HG03558 (cell line): ENCODE measurements around the gene TMPRSS4.

Source experiments
- ATAC-seq: cut with Tn5 transposase; IDR thresholded peaks from one replicate; pipeline ENCODE4 v1.9.1; 2021; ENCODE audit warnings: moderate number of reproducible peaks; ENCODE audit not compliant: unreplicated experiment; ENCODE audit errors: extremely low read depth

TMPRSS4 gene, protein sequence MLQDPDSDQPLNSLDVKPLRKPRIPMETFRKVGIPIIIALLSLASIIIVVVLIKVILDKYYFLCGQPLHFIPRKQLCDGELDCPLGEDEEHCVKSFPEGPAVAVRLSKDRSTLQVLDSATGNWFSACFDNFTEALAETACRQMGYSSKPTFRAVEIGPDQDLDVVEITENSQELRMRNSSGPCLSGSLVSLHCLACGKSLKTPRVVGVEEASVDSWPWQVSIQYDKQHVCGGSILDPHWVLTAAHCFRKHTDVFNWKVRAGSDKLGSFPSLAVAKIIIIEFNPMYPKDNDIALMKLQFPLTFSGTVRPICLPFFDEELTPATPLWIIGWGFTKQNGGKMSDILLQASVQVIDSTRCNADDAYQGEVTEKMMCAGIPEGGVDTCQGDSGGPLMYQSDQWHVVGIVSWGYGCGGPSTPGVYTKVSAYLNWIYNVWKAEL

DNA sequence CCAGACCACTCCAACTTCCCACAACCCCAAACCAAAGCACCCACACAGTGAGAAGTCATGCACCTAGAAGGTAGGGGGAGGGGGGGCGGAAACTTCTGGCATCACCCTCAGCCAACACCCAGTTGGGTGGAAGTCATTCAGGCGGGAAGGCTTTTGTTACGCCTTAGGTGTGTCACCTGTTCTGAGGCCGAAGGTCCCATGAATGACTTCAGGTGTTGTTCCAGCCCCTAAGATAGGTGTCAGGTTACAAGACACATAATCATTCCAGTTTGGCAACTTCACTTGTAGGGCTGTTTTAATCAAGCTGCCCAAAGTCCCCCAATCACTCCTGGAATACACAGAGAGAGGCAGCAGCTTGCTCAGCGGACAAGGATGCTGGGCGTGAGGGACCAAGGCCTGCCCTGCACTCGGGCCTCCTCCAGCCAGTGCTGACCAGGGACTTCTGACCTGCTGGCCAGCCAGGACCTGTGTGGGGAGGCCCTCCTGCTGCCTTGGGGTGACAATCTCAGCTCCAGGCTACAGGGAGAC, at the start of gene TMPRSS4:
Gene TMPRSS4, plus strand, starts transcription at position 325 of the 528 bp plus-strand sequence. CDS start 225 bp downstream, outside the sequence.
- no peak for ATAC-seq

DNA sequence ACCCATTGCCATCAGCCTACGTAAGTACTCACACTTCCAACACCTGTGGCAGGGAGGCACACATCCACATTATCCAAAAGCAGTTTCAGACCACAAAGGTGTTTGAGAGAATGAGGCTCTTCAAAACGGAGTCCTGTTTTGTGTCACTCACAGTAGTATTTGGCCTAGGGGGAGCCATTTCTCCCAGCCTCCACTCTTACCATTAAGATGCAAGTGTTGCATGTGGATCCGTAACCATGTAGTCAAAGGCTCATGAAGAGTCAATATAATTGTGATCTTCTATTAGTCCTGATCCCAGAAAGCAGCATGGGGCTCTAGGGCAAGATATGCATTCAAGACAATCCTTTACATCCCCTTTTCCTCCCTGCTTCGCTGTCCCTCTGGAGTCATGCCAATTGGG, 49.2 kb upstream of the TMPRSS4 start:
- ATAC-seq, result no peak

DNA sequence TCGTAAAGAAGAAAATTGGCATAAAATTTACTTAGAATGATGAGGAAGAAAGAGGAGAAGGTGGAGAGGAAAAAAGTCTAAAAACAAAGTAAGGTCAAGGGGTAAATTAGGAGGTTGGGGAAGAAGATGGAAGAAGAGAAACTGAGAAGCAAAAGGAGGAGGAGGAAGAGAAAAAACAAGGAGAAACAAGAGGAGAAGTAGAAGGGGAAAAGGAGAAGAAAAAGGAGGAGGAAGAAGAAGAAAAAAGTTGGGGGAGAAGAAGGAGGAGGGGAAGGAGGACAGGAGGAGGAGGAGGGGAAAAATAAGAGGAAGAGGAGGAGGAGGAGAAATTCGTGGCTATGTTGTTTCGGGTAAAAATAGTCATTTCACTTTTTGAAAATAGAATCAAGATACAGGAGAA, 48.3 kb upstream of the TMPRSS4 start:
- no peak for ATAC-seq

DNA sequence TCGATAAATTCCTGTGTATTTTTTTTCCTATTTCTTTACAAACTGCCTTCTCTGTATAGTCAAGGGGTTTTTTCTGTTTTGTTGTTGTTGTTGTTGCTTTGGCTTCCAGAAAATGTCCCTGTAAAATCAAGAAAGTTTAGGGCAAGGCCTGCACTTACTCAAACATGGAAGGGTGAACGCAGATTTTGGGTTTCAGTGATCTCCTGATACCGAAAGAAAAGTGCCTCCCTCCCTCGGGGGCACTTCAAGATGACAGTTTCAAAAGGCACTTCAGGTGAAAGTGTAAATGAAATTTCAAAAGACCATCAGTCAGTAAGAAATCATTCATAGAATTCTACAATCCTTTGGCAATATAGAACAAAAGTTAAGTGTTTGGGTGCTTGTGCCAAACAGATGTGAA, 43.4 kb upstream of the TMPRSS4 start:
- ATAC-seq, result no peak

DNA sequence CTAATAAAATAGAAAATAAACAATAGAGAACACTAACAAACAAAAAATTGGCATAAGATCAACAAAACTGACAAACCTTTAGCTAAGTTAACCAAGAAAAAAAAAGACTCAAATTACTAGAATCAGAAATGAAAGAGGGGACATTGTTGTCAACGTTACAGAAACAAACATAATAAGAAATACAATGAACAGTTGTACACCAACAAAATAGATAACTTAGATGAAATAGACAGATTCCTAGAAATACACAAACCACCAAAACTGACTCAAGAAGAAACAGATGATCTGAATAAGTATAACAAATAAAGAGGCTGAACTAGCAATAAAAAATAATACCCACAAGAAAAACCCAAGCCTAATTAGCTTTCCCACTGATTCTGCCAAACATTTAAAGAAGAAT, 34.7 kb upstream of the TMPRSS4 start:
- ATAC-seq, result no peak

DNA sequence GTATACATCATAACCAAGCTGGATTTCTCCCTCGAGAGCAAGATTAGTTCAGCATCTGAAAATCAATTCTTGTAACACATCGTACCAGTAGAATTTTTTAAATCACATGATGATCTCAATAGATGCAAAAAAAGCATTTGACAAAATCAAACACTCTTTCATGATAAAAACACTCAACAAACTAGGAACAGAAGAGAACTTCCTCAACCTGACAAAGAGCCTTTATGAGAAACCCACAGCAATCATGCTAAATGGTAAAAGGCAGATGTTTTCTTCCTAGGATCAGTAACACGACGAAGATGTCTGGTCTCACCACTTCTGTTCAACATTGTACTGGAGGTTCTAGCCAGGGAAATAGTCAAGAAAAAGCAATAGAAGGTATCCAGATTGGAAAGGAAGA, 34.1 kb upstream of the TMPRSS4 start:
- ATAC-seq, result no peak

DNA sequence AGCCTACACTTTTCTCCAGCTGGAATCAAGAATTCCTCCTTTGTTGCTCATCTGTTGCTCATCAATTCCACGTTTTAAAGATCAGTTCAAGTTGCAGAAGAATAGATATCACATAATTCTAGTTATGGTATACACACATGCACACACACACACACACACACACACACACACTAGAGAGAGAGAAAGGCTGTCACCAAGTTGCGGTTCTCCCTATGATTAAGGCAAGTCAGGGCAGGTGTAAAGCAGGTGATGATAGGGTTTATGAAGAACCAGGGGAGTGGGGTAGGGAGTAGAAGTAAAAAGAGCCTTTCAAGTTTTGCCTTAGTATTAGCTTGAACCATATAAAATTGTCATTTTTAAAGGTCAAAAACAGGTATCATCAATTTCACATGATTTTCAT, 31.7 kb upstream of the TMPRSS4 start:
- ATAC-seq, result no peak

DNA sequence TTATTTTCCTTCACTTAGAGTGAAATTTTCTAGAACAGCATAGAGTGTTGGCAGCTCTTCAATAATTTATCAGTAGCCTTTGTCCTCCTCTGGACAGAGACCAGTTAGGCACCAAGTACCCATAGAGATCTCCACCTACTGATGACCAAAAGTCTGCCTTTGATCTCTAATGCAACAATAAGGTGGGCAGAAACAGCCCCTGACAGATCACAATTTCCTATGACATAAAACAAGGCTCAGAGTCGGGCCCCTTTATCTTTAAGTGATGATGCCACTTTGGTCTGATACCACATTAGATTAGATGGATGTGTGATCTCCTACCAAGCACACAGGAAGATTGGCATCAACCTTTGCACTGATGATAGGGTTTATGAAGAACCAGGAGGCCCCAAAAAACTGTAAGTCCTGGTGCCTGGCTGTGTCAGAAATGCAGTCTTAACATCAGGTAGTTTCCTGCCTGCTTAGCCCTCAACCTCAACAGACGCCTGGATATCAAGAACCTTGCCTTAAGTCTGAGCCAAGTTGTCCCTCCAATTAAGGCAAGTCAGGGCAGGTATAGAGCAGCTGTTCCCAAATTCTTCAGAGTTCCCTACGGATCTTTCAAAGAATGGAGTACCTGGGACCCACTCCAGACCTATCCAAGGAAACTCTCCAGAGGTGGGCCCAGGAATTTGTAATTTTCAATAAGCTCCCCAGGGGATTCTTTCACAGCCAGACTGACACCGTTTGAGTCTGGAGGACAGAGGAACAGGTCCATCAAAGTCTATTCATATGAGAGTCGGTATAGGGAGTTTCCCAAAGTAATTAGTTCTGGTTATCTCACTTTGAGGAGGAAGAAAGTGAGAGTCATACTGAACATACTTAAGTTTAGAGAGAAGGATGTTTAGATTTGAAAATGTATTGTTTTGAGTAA, 30.6 kb upstream of the TMPRSS4 start:
- no peak for ATAC-seq

DNA sequence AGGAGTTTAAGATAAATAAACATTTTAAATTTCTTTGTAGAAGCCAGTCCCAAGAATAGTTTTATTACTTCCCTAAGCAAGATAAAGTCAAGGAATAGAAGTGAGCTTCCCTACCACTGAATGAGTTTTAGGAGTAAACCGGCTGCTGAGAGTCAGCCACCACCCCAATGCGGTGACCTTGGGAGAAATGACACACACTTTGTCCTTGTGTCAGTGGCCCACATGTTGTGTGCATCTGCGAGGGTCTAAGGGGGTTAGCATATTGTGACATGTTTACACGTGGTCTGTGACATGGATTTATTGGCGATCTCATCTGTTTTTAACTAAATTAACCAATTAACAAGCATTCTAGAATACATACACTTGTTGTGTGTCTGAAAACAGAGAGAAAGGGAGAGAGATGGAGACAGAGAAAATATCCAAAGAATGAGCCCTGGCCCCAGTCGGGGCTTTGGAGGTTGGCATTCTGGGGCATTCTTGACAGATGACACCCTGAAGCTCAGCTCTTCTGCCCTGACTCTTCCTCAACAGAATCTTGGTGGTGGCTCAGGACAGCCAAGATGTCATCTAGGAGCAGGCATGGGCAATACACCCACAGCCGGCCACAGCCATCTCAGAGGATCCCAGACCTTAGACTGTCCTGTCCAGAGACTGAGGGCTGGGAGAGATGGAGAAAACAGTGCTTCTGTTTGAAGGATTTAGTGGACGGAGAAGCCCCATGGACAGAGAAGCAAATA, 29.7 kb upstream of the TMPRSS4 start:
- no peak for ATAC-seq

DNA sequence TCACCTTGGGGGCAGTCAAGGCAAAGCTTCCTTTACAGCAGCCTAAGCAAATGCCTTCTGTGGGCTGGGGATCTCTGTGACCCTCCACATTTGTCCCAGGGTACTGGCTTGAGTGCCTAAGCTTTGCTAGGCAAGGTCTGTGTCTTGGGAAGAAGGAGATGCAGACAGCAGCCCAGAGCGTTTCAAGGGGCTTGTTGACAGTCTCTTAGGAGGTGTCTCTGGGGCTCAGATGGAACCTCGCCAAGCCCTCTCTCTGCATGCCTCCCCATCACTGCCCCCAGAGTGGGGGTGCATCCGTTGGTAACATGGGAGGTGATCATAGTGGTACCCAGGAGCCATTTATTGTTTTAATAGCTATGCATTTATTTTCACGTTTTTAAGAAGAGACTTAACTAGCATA, 29.1 kb upstream of the TMPRSS4 start:
- ATAC-seq, result no peak

DNA sequence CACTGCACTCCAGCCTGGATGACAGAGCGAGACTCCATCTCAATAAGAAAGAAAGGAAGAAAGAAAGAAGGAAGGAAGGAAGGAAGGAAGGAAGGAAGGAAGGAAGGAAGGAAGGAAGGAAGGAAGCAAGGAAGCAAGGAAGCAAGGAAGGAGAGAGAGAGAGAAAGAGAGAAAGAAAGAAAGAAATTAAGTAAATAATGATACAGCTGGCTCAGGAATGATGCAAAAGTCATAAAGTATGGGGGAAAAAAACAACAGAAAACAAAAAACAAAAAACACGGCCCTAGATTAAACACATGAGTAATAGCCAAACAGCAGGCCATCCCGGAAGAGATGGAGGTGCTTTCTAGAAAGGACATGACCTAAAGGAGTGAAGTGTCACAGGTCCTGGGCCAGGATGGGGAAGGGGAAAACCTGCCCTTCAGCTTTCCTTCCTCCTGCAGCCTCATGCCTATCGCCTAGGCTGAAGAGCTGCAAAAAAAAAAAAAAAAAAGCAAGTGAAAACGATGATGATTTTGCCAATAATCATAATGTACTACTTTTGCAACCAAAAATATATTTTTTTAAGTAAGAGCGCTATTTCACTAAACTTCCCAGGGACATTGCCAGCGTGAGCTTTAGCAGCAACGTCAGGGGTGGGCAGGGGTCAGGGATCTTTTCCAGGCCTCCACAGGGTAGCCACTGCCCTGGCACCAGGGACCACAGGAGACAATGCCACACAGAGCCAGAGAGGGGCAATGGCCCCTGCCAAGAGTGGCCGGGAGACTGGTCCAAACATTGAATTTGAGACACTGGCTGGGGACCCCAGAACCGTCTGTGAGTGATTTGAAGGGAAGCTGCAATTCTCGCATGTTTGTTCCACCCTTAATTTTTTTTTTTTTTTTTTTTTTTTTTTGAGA, 28.2 kb upstream of the TMPRSS4 start:
- ATAC-seq, result no peak

DNA sequence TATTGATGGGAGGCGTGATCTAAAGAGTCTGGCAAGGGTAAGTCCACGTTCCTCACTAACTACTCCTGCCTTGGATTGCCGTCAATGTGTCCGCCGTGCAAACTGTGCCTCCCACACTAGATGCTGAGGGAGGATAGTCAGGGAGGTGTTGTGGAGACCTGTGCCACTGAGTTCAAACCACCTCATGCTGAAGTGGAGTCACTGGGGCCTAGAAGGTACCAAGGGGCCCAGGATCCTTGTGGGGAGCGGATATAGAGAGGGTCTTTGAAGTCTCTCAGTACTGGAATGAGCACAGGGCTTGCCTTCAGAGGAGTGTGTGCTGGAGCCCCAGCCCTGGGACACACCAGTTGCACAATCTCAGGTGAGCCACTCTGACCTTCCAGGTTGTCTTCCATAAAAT, 27.1 kb upstream of the TMPRSS4 start:
- ATAC-seq, result no peak

DNA sequence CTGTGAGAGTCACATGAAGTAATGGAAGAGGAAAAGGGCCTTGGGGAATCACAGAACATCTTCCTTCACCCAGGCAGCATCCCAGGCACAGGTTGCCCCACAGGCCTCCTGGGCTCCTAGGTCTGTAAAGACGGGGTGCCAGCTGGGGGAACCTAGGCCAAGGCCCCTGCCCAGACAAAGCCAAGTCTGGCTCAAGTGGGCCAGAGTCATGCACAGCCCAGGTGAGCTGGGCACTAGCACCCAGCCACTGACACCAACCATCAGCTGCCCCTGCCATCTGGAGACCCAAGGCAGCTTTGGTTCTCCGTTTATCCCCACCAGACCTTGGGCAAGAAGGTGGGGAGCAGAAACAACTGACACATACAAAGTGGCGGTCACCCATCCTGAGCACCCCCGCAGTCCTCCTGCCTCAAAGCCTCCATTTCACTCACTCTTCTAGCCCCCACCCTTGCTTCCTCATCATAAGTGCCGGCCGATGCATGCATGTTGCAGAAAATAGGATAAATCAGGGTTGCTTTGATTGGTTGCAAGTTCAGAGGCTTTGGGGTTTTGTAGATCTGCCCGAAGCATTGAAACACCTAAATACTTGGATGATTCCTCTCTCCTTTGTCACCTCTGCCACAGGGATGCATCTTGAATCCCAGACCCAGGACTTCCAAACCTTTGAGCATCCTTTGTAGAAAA, 26.5 kb upstream of the TMPRSS4 start:
- ATAC-seq, result no peak

DNA sequence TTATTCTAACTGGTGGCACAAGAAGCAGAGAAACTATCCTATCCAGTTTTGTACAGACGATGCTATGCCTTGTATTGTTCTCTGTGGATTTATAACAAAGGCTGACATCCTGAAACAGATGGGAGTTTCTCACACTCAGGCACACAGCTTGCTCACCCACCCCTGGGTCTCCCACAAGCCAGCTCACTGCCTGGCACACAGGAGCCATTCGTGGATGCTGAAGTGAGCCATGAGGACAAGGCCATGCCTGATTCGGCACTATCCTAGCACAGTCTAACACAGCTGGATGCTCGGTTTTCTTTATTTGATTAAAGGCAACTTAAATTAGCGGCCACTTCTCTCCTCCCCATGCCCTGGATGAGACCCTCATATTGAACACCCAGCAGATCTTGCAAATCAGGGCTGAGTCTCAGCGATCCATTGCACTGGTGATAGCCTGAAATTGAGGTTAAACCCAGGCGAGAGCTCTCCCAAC, 25.7 kb upstream of the TMPRSS4 start:
- ATAC-seq, result no peak

DNA sequence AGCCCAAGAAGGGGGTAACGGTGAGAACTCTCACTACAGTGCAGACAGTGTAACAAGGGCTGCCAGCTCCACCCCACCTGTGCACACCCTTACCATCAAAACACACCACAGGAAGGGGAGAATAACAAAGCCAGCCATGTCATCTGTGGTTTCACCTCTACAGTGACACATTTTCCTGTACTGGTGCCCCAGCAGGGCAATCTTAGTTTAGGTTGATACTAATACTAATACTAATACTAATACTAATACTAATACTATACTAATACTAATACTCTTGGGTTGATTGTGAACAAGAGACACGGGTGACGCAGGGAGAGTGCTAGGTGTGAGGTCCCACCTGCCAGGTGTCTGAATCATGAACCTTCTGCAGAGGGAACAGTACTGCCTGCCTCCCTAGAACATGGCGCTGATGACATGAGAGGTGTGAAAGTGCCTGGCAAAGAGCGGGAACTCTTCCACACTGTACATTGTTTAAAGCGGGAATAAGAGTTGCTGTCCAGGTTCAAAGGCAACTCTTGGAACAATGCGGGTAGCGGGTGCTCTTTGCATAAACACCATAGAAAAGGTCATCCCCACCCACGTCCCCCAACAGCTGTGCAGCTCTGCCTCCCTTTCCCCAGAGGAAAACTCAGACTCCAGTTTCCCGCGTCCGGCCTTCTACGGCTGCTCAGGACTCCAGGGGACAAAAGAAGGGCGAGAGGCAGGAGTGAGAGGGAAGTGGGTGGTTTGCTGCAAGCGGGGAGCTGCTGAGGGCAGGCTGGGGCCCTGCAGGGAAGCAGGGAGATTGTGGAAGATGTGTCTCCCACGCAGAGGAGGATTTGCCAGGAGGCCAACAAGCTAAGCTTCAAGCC, 25.0 kb upstream of the TMPRSS4 start:
- ATAC-seq, result no peak

DNA sequence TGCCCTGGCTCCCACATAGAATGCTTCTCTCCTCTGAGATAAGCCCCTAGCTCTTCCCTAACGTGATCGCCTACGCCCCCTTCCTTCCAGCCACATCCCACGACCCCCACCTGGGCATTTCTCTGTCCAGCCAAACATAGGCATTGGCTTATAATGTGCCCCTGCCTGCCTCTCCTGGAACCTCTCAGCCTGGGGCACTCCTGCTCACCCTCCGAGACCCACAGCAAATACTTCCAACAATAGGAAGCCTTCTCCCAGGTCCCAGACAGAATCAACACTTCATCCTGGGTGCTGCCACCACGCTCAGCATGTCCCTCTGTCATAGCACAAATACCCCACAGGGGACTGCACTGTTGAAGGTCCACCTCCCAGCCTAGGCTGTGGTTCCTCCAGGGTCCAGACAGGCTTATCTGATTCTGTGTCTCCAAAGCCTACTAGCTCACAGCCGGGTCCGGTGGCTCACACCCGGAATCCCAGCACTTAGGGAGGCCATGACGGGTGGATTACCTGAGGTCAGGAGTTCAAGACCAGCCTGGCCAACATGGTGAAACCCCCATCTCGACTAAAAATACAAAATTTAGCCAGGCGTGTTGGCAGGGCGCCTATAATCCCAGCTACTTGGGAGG, 24.2 kb upstream of the TMPRSS4 start:
- no peak for ATAC-seq
